Cortex of kidney (tissue), 1 donor: Measurements from ENCODE around the gene PDZD7.

Experiments
- DNase-seq: peaks from one replicate; lab custom pipeline; 2025; lab: John Stamatoyannopoulos, UW

PDZD7 gene

GRCh38 chr10:100966887-100967286 is 64.0 kb downstream of the PDZD7 start:
- no peak for DNase-seq

- no peak for DNase-seq
These were observed 65.1 kb downstream of the PDZD7 start for GRCh38 chr10:100965820-100966219.

- DNase-seq, result no peak
These were observed 67.1 kb downstream of the PDZD7 start for GRCh38 chr10:100963826-100964225.

- no peak for DNase-seq
These were observed 68.4 kb downstream of the PDZD7 start for GRCh38 chr10:100962351-100963080.

- no peak for DNase-seq
These were observed 70.7 kb downstream of the PDZD7 start for GRCh38 chr10:100960251-100960650.
